HG03442 (cell line): ENCODE data around the gene FGF22.

ENCODE experiments used
- ATAC-seq: cut with Tn5 transposase; IDR thresholded peaks from one replicate; pipeline ENCODE4 v1.9.1; 2021; ENCODE audit warnings: mild to moderate bottlenecking, moderate library complexity; ENCODE audit not compliant: unreplicated experiment

Gene FGF22

GRCh38 chr19:677601-678436 is 38.1 kb downstream of the FGF22 start:
- ATAC-seq = no peak

- no peak for ATAC-seq
These were observed 39.2 kb downstream of the FGF22 start for GRCh38 chr19:678791-679388.

GRCh38 chr19:679418-680286 is 40.0 kb downstream of the FGF22 start:
- ATAC-seq = peak; percentile 16

GRCh38 chr19:680287-681028 is 40.8 kb downstream of the FGF22 start:
- peak; percentile 64 for ATAC-seq

GRCh38 chr19:681029-682019 is 41.6 kb downstream of the FGF22 start:
- ATAC-seq = no peak

- ATAC-seq = no peak
These were observed 43.1 kb downstream of the FGF22 start for GRCh38 chr19:682678-683320.

GRCh38 chr19:685454-685931 is 45.8 kb downstream of the FGF22 start:
- ATAC-seq = no peak

- ATAC-seq = no peak
These were observed 47.1 kb downstream of the FGF22 start for GRCh38 chr19:686589-687297.

- no peak for ATAC-seq
These were observed 48.0 kb downstream of the FGF22 start for GRCh38 chr19:687569-688166.

- no peak for ATAC-seq
These were observed 48.5 kb downstream of the FGF22 start for GRCh38 chr19:688214-688613.

- no peak for ATAC-seq
These were observed 49.3 kb downstream of the FGF22 start for GRCh38 chr19:688992-689391.

GRCh38 chr19:690203-690602 is 50.5 kb downstream of the FGF22 start:
- no peak for ATAC-seq
